ENCODE measurements around the gene MKKS.
"Not testable (repeated sequence)": the region's sequence is repeated elsewhere in the genome, so short reads cannot be mapped to it uniquely, and the experiment has no call there.

Gene MKKS

DNA sequence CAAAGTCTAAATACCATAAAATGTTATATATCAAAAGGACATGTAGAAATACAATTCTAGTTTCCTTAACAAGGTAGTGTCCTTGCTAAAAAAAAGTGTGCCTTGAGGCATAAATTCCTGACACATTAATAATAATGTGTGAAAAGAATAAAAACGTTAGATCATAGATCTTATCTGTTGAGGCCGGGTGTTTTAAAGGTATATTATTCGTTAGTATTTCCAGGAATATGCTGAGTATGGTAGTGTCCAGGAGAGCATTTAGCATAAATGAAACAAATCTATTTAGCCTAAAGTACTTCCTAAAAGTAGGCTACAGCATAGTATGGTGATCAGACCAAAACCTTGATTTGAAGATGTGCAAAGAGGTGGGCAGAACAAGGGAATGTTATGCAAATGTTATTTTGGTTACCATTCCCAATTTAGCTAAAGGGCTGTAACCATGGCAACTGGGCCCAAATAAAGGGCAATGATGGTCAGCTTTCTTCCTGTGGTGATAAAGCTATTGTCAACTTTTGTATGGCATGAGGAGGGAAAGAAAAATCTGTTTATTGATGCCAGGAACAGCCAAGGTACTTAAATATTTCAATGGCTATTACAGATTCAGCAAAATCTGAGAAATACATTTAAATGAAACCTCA lies 18.9 kb downstream of the MKKS start:
- DNase-seq (ENCODE audit: low spot score) (no peak), FAIRE-seq (no peak)

DNA sequence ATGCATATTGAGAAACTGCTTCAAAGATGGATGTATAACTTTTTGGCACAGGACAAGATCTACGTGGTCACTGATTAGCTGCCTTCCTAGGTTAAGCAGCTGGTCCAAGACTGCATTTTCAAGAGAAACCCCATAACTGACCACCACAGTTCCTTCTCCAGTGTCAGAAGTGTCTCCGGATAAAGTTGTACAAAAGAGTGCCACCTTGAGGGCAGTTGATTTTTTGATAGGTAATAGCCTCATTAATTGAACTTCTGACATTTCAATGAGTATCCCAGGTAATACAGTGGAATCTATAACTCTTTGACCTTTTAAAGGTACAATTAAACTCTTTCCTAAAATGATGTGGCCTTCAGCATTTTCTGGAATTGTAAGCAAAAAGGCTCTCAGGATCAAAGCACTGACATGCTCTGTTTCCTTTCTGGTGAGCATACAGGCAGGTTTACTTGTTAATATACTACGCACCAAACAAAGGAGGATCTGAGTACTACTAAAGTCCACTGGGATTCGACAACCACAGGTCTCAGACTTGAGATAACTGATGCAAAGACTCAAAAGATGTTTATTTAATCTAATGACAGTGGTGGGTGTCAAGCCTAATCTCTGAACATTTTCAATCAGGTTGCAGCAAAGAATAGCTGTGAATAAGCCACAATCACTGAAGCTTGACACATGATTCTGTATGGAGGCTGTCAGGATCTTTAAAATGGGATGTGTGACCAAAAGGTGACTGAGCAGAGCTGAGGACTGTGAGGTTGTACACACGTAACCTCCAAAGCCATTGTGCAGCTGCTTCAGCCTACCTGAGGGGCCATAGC lies 21.2 kb downstream of the MKKS start:
- FAIRE-seq (no peak), DNase-seq (ENCODE audit: low spot score) (no peak)

DNA sequence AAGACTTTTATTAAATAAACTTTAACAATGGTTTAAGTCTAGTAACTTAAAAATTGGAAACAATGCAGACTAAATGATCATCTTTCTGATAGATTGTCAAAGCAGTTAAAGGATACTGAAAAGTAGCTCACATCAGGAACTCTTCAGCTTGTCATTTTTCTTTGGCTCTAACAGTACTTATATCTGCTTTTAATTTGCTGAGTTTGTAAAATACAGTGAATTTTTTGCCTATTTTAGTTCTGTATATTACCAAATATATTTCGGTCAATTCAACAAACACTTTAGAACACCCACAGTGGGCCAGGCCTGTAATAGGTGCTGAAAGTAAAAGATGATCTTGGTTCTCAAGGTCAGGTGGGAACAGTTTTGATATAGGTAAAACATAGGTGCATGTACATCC lies 22.3 kb downstream of the MKKS start:
- FAIRE-seq (no peak), DNase-seq (ENCODE audit: low spot score) (no peak)

DNA sequence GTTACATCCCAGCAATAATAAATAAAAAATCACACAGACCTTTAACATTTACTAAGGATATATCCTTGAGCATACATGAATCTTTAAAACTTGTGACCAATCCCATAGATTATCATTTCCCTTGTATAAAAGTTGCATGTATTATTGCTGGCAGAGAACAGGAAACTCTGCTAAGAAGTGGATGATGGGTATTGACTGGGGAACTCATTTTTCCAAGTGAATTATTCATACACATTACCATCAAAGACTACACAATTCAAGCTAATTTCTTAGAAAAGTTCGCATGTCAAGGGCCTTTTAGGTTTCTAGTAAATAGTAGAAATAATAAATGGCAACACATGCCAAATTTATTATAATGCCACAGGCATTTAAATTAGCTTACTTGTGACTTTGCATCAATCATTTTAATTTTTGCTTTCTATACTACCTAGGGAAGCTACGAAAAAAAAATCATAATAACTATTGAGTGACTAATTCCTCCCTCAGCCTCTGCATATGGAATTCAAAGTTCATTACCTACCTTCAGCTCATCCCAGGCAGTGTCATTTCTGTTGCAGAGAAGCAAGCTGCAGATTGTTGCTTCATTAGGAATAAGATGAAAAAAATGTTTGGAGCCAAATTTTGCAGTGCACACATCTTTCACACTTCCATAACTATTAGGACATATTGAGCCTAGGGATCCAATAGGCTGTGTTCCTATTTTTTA lies 25.8 kb downstream of the MKKS start:
- no peak for DNase-seq (ENCODE audit: low spot score)
- FAIRE-seq, result no peak

DNA sequence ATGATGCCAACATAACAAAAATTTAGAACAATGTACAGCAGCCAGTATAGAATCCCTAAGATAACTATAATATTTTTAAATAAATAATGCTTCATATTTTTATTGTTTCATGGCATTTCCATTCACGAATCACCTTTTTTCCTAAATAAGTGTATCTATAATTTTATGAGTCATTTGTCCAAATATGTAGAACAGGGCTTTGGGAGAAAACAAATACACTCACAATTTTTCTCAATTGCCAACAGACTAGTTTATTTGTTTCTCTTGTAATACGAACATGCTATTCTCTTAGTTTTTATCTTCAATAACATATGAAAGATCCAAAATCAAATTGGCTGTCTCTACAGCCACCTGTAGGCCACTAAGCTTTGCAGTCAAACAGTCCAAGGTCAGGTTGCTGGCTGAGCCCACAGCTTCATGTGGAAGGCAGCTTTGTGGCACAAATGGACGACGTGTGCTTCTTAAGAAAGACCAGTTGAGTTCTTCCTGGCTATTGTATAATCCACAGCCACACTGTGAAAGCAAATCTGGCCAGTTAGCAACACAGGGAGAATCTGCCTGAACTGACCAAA lies 29.0 kb downstream of the MKKS start:
- DNase-seq (ENCODE audit: low spot score) (no peak), FAIRE-seq (no peak)

DNA sequence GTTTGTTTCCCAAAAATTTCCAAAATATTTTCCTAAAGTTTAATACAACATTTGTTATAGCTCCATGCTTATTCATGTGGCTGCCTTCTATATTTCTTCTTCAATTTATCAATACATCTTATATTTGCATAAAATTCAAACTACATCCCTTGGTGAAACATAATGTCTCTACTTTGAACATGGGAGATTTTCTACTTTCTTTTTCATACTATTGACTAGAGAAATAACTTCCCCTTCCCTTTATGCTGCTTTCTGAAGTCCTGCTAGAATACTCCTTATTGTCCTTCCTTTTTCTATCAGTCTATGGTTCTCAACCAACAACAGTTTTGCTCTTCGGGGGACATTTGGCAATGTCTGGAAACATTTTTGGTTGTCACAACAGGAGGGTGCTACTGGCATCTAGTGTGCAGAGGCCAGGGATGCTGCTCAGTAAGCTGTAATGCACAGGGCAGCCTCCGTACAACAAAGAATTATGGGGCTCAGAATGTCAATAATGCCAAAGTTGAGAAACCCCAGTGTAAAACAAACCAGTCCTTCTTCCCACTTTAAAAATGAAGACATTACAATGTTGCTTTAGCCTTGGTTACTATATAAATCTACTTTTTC lies 29.9 kb downstream of the MKKS start:
- DNase-seq (ENCODE audit: low spot score) (no peak), FAIRE-seq (no peak)

DNA sequence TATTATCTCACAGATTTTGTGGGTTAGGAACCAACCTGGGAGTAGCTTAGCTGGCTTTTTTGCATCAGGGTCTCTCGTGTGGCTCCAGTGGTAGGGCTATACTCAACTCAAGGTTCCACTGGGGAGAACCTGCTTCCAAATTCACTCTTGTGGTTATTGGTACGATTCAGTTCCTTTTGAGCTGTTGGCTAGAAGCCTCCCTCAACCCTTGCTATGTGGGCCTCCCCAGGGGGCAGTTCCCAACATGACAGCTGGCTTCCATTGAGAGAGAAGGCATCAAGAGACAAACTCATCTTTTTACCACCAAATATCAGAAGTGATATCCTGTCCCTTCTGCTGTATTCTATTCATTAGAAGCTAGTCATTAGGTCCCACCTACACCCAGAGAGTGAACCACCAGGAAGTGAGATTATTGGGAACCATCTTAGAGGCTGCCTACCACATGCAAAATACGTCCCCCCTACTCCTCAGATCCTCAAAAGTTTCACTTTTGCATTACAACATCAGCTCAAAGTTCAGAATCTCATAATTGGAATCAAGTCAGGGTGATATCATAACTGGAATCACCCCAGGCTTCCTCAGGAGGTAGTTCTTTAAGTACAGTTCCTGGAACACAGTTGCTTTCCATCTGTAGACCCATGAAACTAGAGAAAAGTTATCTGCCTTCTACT lies 30.9 kb downstream of the MKKS start:
- FAIRE-seq (no peak), DNase-seq (ENCODE audit: low spot score) (no peak)

DNA sequence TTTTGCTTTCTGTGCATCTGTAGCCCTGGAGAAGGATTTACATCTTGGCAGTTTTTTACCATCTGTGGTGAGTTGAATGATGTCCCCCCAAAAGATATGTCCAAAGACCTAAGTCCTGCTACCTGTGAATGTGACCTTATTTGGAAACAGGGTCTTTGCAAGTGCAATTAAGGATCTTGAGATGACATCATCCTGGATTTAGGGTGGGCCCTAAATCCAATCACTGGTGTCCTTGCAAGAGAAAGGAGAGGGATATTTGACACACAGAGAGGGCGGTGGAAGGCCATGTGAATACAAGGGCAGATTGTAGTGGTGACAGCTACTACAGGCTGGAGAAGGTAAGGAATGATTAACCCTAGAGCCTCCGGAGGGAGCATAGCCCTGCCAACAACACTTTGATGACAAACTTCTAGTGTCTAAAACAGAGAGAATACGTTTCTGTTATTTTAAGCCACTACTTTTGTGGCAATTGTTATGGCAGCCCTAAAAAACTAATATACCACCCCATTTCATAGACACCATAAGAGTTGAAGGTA lies 35.1 kb downstream of the MKKS start:
- FAIRE-seq (no peak), DNase-seq (ENCODE audit: low spot score) (no peak)

DNA sequence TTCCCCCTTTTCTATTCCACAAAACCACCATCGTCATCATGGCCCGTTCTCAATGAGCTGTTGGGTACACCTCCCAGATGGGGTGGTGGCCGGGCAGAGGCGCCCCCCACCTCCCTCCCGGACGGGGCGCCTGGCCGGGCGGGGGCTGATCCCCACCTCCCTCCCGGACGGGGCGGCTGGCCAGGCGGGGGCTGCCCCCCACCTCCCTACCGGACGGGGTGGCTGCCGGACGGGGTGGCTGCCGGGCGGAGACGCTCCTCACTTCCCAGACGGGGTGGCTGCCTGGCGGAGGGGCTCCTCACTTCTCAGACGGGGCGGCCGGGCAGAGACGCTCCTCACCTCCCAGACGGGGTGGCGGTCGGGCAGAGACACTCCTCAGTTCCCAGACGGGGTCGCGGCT lies 39.3 kb downstream of the MKKS start:
- DNase-seq (ENCODE audit: low spot score); FAIRE-seq: not testable (repeated sequence)

DNA sequence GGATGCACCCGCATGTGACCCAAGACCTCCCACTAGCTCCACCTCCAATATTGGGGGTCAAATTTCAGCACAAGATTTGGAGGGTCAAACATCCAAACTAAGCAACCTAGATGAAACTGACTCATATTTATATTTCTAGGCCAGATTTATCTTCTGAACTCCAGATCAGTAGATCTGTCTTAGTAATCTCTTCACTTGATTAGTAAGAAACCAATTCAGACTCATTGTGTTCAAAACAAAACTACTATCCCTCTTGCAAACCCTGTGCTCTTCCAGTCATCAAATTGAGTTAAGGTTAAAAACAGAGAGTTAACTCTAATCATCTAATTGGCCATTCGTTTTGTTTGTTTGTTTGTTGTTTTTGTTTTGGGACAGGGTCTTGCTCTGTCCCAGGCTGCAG lies 43.3 kb downstream of the MKKS start:
- no peak for FAIRE-seq
- no peak for DNase-seq (ENCODE audit: low spot score)

DNA sequence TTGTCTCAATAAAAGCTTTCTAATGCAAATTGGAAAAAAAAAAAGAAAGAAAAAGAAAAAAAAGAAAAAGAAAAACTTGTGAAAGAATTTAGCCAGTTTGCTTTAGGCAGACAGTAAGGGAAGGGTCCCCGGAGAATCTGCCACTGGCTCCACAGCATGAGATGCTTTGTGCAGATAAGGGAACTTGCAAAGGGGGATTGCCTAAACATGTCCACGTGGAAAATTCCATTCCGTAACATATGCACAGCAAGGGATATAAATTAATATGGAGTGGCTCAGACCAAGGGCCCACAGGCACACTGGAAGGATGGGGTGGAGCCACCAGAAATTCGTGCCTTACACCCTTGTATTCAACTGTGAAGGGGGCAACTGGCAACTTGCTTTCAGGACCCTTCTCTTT lies 45.4 kb downstream of the MKKS start:
- FAIRE-seq (no peak), DNase-seq (ENCODE audit: low spot score) (no peak)

DNA sequence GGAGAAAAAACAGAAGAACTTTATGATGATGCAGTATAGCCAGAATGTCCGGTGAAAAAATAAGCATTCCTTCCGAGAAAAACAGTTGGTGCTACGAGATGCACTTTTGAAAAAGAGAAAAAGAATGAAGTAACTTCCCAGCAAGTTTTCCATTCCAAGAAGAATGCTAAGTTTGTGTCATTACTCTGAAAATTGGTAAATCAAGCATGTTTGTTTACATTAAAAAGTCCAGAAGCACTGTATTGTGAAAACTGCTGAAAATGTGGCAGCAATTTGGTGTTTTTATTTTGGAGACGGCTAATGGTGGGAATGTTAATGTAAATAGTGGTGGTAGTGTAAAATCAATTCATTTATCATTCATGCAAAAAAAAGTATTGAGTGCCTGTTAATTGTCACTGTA lies 46.3 kb downstream of the MKKS start:
- FAIRE-seq (no peak), DNase-seq (ENCODE audit: low spot score) (no peak)

DNA sequence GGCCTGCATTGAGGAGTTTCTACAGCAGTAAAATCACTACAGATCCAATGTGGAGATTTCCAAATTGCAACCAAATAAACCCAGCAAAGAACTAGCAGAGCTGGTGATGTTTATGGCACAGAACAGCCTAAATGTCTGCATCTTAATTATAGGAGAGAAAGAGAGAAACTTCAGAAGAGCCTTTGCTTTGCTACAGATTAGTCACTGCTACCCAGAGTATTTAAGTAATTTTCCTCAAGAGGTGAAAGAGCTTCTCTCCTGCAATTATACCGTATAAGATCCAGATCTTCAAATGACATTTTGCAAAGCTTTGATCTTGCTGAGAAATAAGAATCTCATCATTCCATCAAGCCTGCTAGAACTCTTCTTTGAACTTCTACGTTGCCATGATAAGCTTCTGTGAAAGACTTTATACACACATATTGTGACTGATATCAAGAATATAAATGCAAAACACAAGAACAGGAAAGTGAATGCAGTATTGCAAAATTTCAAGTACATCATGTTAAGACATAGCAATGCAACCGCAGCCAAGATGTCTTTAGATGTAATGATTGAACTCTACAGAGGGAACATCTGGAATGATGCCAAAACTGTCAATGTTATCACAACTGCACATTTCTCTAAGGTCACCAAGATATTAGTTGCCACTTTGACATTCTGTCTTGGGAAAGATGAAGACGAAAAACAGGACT lies 48.0 kb downstream of the MKKS start:
- FAIRE-seq (no peak), DNase-seq (ENCODE audit: low spot score) (no peak)

DNA sequence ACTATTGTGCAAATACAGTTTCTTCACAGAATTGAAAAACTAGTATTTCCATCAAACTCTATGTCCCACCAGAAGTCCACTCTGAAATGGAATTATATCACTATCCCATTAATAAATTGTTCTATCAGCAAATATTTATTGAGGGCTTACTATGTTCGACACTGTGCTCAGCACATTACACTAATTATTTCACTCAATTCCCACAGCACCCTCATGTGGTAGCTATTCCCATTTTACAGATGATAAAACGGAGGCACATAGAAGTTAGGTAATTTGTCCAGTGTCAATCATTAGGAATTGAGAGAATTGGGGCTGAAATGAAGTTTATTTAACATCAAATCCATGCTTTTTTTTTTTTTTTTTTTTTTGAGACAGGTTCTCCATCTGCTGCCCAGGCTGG lies 52.5 kb downstream of the MKKS start:
- FAIRE-seq, result no peak
- DNase-seq (ENCODE audit: low spot score), result no peak

DNA sequence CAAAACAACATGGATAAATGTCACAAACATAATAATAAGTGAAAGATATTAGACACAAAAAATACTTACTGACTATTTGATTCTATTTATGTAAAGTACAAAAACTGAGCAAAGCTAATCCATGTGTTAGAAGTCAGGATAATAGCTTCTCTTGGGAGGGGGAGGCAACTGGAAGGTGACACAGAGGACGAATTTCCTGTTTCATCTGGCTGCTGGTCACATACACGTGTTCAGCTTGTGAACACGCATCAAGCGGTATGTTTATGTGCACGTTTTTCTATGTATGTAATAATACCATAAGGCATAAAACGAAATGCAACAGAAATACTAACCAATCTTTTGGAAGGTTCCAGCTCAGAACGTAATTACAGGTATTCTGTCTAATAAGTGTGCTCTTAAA lies 54.3 kb downstream of the MKKS start:
- no peak for DNase-seq (ENCODE audit: low spot score)
- no peak for FAIRE-seq

DNA sequence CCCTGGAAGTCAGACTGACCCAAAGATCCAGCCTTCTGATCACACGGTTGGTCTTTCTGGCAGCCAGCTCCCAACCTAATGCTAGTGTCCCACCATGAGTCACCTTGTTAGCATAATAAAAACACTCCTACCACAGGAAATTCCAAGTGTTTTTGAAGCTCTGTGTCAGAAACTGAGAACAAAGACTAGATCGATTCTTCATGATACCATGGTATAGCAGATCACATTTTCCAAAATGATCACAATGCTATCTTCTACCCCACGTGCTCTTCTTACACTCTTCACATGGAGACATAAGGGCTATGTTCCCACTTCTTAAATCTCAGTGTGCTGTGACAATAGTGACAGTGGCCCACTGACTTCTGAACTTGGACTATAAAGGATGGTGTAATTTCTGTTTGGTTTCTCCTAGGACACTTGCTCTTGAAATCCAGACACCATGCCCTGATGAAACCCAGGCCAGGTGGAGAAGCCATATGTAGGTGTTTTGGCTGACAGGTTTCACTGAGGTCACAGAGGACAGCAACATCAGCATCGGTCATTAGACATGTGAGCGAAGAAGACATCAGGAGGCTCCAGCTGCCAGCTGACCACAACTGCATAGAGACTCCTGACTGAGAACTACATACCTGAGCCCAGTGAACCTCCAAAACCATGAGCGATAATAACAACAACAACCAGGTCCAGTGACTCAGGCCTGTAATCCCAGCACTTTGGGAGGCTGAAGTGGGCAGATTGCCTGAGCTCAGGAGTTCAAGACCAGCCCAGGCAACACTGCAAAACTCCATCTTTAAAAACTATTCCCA lies 57.5 kb downstream of the MKKS start:
- no peak for DNase-seq (ENCODE audit: low spot score)
- FAIRE-seq, result no peak

DNA sequence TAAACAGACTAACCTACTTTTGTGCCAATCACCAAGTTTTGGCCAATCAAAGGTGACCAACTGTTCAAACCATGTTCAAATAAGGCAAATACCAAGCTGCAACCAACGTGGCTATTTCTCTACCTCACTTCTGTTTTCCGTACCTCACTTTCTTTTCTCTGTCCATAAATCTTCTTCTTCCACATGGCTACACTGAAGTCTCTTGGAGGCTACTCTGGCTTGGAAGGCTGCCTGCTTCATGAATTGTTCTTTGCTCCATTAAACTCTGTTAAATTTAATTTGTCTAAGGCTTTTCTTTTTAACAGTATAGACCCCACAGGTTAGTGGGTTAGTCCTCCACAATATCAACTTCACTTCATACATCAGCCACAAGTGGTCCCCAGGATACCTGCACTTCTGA lies 58.8 kb downstream of the MKKS start:
- DNase-seq (ENCODE audit: low spot score) (no peak), FAIRE-seq (no peak)

DNA sequence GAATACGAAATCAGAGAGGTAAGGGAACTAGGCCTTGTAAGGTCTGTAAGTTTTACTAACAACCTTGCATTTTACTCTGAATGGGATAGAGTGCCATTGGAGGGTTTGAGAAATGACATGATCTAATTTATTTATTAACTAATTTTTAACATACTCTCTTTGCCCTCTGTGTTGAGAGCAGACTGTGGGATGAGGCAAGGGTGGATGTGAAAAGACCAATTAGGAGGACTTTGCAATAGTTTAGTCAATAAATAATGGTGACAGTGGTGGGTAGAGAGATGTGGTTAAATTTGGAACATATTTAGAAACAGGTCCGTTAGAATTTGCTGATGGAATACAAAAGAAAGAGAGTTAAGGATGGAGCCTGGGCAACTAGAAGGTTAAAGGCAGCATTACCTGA lies 60.0 kb downstream of the MKKS start:
- FAIRE-seq (no peak), DNase-seq (ENCODE audit: low spot score) (no peak)

DNA sequence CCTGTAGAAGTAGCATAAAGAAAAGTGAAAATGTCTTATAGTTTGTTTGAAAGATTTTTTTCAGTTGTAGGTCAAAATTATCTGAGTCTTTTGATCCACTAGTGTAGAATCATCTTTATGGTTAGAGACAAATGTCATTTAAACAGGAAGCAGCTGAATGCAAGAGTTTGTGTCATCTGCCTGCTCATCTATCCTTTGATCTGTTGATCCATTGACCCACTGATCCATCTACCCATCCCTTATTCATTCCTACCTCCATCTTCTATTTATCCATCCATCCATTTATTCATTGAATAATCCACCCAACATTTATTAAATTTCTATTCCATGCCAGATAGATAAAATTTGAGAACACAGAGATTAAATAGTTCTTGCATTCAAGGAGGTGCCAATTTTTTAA lies 62.6 kb downstream of the MKKS start:
- DNase-seq (ENCODE audit: low spot score) (no peak), FAIRE-seq (no peak)

Data from RCC 7860 (cell line).